Measurements from ENCODE around the gene NAALADL2.
"Not testable (repeated sequence)": the region's sequence is repeated elsewhere in the genome, so short reads cannot be mapped to it uniquely, and the experiment has no call there.

The NAALADL2 gene

DNA sequence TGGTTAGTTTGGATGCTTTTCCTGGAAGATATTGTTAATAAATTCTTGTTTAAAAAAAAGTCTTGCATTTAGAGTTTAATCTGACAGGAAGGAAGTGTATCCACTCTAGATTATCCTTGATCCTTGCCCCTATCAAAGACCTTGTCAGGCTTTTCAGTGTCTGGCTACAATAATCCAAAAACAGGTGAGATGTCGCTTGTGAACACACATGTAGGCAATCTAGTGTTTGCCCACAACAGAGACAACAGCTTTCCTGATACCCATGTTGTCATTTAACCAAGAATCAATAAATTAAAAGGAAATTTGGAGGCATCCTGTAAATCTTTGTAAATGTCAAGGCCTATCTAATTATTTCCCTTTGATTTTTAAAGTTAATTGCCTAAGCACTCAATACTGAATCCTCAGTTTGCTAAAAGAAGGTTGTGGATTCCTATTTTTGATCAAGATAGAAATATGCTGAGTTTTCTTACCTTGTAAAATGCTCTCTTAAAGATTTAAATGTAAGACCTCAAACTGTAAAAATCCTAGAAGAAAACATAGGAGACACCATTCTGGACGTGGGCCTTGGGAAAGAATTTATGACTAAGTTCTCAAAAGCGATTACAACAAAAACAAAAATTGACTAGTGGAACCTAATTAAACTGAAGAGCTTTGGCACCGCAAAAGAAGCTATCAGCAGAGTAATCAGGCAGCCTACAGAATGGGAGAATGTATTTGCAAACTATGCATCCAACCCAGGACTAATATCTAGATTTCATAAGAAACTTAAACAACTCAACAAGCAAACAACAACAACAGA is 207.7 kb downstream of the NAALADL2 start:
- no peak for DNase-seq (ENCODE audit: extremely low read depth, low read depth)
- TF ChIP-seq, protein P1, sequence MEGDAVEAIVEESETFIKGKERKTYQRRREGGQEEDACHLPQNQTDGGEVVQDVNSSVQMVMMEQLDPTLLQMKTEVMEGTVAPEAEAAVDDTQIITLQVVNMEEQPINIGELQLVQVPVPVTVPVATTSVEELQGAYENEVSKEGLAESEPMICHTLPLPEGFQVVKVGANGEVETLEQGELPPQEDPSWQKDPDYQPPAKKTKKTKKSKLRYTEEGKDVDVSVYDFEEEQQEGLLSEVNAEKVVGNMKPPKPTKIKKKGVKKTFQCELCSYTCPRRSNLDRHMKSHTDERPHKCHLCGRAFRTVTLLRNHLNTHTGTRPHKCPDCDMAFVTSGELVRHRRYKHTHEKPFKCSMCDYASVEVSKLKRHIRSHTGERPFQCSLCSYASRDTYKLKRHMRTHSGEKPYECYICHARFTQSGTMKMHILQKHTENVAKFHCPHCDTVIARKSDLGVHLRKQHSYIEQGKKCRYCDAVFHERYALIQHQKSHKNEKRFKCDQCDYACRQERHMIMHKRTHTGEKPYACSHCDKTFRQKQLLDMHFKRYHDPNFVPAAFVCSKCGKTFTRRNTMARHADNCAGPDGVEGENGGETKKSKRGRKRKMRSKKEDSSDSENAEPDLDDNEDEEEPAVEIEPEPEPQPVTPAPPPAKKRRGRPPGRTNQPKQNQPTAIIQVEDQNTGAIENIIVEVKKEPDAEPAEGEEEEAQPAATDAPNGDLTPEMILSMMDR (IDR thresholded peaks at IDR 0.05; ENCODE audit: low read depth, low read length) = no peak

DNA sequence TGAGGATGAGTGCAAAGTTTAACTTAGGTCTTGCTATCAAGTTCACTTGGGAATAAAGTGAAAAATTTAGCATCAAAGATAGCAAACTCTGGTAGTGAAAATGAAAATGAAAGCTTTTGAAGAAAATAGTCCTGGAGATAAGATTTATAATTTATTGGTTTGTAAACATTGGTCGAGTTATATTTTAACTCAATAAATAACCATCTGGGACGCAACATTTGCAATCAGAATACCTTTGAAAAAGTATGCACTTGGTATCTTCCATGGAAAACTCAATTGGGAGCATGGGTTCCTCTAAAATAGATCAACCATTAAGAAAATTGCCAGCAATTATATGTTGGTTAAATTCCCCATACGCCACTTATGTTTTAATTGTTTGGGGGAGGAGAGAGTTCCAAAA is 209.5 kb downstream of the NAALADL2 start:
- TF ChIP-seq, protein P1 (IDR thresholded peaks at IDR 0.05; ENCODE audit: low read depth, low read length) = no peak
- no peak for DNase-seq (ENCODE audit: extremely low read depth, low read depth)

- TF ChIP-seq, protein P1 (IDR thresholded peaks at IDR 0.05; ENCODE audit: low read depth, low read length) = no peak
- no peak for DNase-seq (ENCODE audit: extremely low read depth, low read depth)
Measured at GRCh38 chr3:175070946-175071345, 211.8 kb downstream of the NAALADL2 start.

DNA sequence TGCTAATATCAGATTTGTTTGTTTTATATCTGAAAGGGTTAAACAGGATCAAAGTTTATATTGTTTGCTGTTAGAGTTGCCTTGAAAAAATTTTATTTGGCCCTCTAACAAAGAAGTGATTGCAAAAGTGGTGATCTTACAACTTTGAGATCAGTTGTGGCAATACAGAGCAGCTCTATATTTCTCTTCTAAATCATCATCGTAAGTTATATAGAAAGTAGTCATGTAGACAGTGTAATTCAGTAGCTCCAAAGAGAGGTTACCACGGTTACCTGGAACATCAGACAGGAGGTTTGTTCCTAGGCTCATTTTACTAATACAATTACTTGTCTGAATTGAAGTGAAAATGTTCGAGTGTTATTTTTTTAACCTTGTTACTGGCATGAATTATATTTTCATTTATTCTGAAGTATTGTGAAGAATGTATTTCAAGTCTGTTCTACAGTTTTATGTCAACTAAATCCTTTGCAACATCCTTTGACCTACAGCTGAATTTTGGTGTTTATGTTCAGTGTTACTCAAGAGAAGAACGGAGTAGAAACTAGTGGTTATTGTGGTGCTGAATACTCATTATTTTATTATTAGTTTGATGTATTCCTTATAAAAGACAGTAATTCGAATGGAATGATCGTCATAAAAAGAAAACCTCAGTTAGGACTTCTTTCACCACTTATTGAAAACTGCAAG is 214.2 kb downstream of the NAALADL2 start:
- no peak for DNase-seq (ENCODE audit: extremely low read depth, low read depth)
- TF ChIP-seq, protein P1 (IDR thresholded peaks at IDR 0.05; ENCODE audit: low read depth, low read length) = no peak

DNA sequence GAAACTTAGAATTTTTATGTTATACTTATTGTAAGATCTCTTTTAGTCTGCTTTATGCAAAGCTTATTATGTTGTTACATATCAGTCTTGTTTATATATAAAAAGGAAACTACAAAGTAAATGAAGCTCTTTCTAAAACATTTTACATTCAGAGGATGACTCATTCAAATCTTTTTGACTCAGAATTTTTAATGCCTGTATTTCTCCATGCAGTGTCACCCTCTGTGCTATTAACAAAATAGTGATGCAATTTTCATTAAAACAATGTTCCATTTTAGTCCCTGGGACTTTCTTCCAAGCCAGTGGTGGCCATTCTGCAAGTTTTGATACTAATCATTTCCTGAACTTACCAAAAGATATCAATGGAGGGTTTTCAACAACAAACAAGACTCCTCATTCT is 216.1 kb downstream of the NAALADL2 start:
- no peak for DNase-seq (ENCODE audit: extremely low read depth, low read depth)

GRCh38 chr3:175077216-175077615 is 218.1 kb downstream of the NAALADL2 start:
- no peak for DNase-seq (ENCODE audit: extremely low read depth, low read depth)
- TF ChIP-seq, protein P1 (IDR thresholded peaks at IDR 0.05; ENCODE audit: low read depth, low read length) = no peak

More for the DNA sequence above, 216.1 kb downstream of the NAALADL2 start:
- TF ChIP-seq, protein P1 (IDR thresholded peaks at IDR 0.05; ENCODE audit: low read depth, low read length) = no peak

DNA sequence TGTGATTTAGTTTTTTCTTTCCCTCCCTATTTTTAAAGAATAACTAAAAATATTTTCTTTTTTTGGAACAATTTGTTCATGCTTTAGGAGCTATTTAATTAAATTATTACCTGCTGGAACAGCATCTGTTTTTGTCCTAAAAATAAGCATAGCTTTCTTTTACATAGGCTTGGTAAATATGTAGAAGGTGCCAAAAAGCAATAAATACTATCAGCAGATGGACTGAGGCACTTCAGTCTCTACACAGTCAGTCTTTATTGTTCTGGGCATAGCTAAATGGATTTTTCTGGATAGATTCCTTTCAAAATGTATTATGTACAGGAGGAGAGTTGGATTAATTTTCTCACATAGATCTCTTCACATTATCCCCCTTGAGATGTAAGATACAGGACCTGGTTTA is 223.5 kb downstream of the NAALADL2 start:
- TF ChIP-seq, protein P1 (IDR thresholded peaks at IDR 0.05; ENCODE audit: low read depth, low read length) = no peak
- DNase-seq (ENCODE audit: extremely low read depth, low read depth) = no peak

DNA sequence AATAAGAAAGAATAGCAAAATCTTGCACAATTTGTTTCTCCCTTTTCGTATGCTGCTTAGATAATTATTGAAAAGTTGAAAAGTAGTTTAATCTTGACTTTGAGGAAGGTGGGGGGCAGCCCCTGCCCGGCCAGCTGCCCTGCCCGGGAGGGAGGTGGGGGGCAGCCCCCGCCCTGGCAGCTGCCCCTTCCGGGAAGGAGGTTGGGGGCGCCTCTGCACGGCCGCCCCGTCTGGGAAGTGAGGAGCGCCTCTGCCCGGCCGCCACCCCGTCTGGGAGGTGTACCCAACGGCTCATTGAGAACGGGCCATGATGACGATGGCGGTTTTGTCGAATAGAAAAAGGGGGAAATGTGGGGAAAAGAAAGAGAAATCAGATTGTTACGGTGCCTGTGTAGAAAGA is 228.0 kb downstream of the NAALADL2 start:
- not testable (repeated sequence) for DNase-seq (ENCODE audit: extremely low read depth, low read depth)
